Spleen (tissue), 7 donors: Measurements from ENCODE around the gene MEG3.

ENCODE experiments used
- POLR2A ChIP-seq, 3 donors: fragments of 450-650 bp; IDR thresholded peaks; one replicate each; pipeline ENCODE4 v1.5.1; 2017; ENCODE audit warnings: antibody characterized with exemption in 3 of 3, mild to moderate bottlenecking in 1 of 3
- POLR2AphosphoS5 ChIP-seq, 3 donors: sonication (generic); formaldehyde crosslinking; IDR thresholded peaks; one replicate each; pipeline ENCODE4 v1.5.1; 2017; ENCODE audit warnings: antibody characterized with exemption in 3 of 3
- TF ChIP-seq, protein P1 (sequence below), 11 experiments: fragments of 200-600 bp in 7 of 11; fragments of 450-650 bp in 4 of 11; sonication (generic) in 4 of 11; IDR thresholded peaks in 8 of 11; conservative IDR thresholded peaks in 3 of 11; 1 replicate in 7 of 11; 2 replicates in 4 of 11; pipeline versions ENCODE4 v1.4.0 to v1.8.0; 2016 to 2021; ENCODE audit warnings: antibody characterized with exemption in 11 of 11, inconsistent platforms in 4 of 11, mild to moderate bottlenecking in 1 of 11
- donor health status: DM: no; HTN: no; CAD: no; lungs with moderate emphysema.
- donor health status: DM: no; HTN: no; CAD: no.
- donor health status: DM: no; HTN: no; CAD: no.

DNA sequence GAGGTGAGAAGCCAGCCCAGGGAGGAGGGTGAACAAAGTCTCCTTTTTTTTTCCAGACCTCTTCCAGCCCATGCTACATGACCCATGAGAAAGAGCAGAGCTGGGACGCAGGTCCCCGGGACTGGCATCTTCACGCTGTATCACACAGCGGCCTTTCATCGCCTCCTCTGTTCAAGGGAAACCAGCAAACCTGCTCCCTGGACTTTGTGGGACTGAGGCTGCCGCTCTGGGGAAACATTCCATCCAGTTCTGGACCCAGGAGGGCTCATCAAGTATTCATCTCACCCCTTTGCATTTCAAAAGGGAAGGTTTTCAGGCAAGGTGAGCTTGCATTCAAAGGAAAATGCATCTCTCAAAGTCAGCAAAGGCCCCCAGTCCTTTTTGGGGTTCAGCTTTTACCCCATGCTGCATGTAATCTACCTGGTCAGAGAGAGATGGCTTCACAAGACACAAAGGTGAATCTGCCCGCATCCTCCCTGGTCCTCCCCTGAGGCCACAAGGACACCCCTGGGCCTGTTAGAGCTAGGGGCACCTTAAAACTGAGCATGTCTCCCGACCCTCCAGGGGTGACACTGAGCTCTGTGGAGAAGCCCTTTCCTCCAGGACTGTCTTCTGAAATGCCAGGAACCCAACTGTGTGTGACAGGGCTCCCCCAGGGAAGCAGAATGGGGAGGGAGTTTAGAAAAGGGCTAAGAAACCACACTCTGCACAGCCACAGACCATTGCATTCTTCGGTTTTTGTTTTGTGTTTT, 21.2 kb upstream of the MEG3 start:
- TF ChIP-seq, protein P1, sequence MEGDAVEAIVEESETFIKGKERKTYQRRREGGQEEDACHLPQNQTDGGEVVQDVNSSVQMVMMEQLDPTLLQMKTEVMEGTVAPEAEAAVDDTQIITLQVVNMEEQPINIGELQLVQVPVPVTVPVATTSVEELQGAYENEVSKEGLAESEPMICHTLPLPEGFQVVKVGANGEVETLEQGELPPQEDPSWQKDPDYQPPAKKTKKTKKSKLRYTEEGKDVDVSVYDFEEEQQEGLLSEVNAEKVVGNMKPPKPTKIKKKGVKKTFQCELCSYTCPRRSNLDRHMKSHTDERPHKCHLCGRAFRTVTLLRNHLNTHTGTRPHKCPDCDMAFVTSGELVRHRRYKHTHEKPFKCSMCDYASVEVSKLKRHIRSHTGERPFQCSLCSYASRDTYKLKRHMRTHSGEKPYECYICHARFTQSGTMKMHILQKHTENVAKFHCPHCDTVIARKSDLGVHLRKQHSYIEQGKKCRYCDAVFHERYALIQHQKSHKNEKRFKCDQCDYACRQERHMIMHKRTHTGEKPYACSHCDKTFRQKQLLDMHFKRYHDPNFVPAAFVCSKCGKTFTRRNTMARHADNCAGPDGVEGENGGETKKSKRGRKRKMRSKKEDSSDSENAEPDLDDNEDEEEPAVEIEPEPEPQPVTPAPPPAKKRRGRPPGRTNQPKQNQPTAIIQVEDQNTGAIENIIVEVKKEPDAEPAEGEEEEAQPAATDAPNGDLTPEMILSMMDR (IDR thresholded peaks at IDR 0.05 in 8 of 11, conservative IDR thresholded peaks at IDR 0.05 in 3 of 11), result no peak
- TF ChIP-seq POLR2A (IDR thresholded peaks at IDR 0.05) (no peak), POLR2AphosphoS5 (IDR thresholded peaks at IDR 0.05) (no peak)
